ENCODE measurements around the gene ETV5.

Gene ETV5

GRCh38 chr3:186137051-186137685 lies 28.3 kb upstream of the ETV5 start:
- DNase-seq: no peak
- WGBS (ENCODE audit: insufficient coverage): 83% methylated on average over 11 of the region's 15 CpGs
- CTCF ChIA-PET: interaction anchor here (1.4 kb wide), 1 partner anchor 72 kb away, joined by 3 read pairs; no protein-coding TSS in a partner anchor
- Histone ChIP-seq H3K36me3 (ENCODE audit: control insufficient read depth in 4 of 4, insufficient read depth in 4 of 4, low read length in 3 of 4) (no peaks in the 10 kb centered on the region), H3K27ac (ENCODE audit: insufficient read depth in 1 of 2, low read depth in 1 of 2, low read length in 2 of 2, poor library complexity in 1 of 2, severe bottlenecking in 2 of 2) (no peak overlapping the region), H3K4me3 (ENCODE audit: control insufficient read depth in 1 of 7, extremely low read depth in 1 of 7, insufficient read depth in 4 of 7, low read depth in 2 of 7, low read length in 6 of 7) (no peak overlapping the region), H3K9me3 (ENCODE audit: control extremely low read depth in 1 of 5, control insufficient read depth in 4 of 5, insufficient read depth in 2 of 5, low read depth in 1 of 5, low read length in 4 of 5) (no peaks in the 10 kb centered on the region), H3K27me3 (replicated peaks in 2 of 5; ENCODE audit: control insufficient read depth in 4 of 5, insufficient read depth in 5 of 5, low read length in 4 of 5) (no peaks in the 10 kb centered on the region), H3K4me1 (ENCODE audit: control extremely low read depth in 1 of 4, control insufficient read depth in 4 of 4, insufficient read depth in 4 of 4, low read length in 3 of 4) (peaks cover under 1 to 5% (median 2%) of the 10 kb centered on the region in 4 experiments)
- POLR2A ChIA-PET: no interaction called here

- peaks cover 0 to 1% (median 0%) of the 10 kb centered on the region in 5 experiments for H3K27me3 ChIP-seq (replicated peaks in 2 of 5; ENCODE audit: control insufficient read depth in 4 of 5, insufficient read depth in 5 of 5, low read length in 4 of 5)
- CTCF ChIA-PET: interaction anchor here (1.9 kb wide), 1 partner anchor 9 kb away, joined by 6 read pairs; no protein-coding TSS in a partner anchor
- WGBS (ENCODE audit: insufficient coverage): 94% methylated on average over 3 of the region's 5 CpGs
- DNase-seq: no peak
- POLR2A ChIA-PET: no interaction called here
- no peaks in the 10 kb centered on the region for H3K9me3 ChIP-seq (ENCODE audit: control extremely low read depth in 1 of 5, control insufficient read depth in 4 of 5, insufficient read depth in 2 of 5, low read depth in 1 of 5, low read length in 4 of 5)
- H3K4me1 ChIP-seq (ENCODE audit: control extremely low read depth in 1 of 4, control insufficient read depth in 4 of 4, insufficient read depth in 4 of 4, low read length in 3 of 4): no peaks in the 10 kb centered on the region
- no peak overlapping the region for H3K27ac ChIP-seq (ENCODE audit: insufficient read depth in 1 of 2, low read depth in 1 of 2, low read length in 2 of 2, poor library complexity in 1 of 2, severe bottlenecking in 2 of 2)
- H3K36me3 ChIP-seq (ENCODE audit: control insufficient read depth in 4 of 4, insufficient read depth in 4 of 4, low read length in 3 of 4): no peaks in the 10 kb centered on the region
- no peak overlapping the region for H3K4me3 ChIP-seq (ENCODE audit: control insufficient read depth in 1 of 7, extremely low read depth in 1 of 7, insufficient read depth in 4 of 7, low read depth in 2 of 7, low read length in 6 of 7)
These were observed 25.1 kb upstream of the ETV5 start for GRCh38 chr3:186133980-186134379.

- H3K27me3 ChIP-seq (replicated peaks in 2 of 5; ENCODE audit: control insufficient read depth in 4 of 5, insufficient read depth in 5 of 5, low read length in 4 of 5): peaks cover 0 to 1% (median 0%) of the 10 kb centered on the region in 5 experiments
- 83% methylated on average over 2 of the region's 2 CpGs for WGBS (ENCODE audit: insufficient coverage)
- H3K36me3 ChIP-seq (ENCODE audit: control insufficient read depth in 4 of 4, insufficient read depth in 4 of 4, low read length in 3 of 4): no peaks in the 10 kb centered on the region
- no peak overlapping the region for H3K4me3 ChIP-seq (ENCODE audit: control insufficient read depth in 1 of 7, extremely low read depth in 1 of 7, insufficient read depth in 4 of 7, low read depth in 2 of 7, low read length in 6 of 7)
- ChIA-PET POLR2A (no interaction called here), CTCF (no interaction called here)
- DNase-seq: no peak
- H3K9me3 ChIP-seq (ENCODE audit: control extremely low read depth in 1 of 5, control insufficient read depth in 4 of 5, insufficient read depth in 2 of 5, low read depth in 1 of 5, low read length in 4 of 5): no peaks in the 10 kb centered on the region
- no peaks in the 10 kb centered on the region for H3K4me1 ChIP-seq (ENCODE audit: control extremely low read depth in 1 of 4, control insufficient read depth in 4 of 4, insufficient read depth in 4 of 4, low read length in 3 of 4)
- H3K27ac ChIP-seq (ENCODE audit: insufficient read depth in 1 of 2, low read depth in 1 of 2, low read length in 2 of 2, poor library complexity in 1 of 2, severe bottlenecking in 2 of 2): no peak overlapping the region
These were observed 23.6 kb upstream of the ETV5 start for GRCh38 chr3:186132487-186132886.

GRCh38 chr3:186129206-186129605 lies 20.3 kb upstream of the ETV5 start:
- no peak for DNase-seq
- H3K4me1 ChIP-seq (ENCODE audit: control extremely low read depth in 1 of 4, control insufficient read depth in 4 of 4, insufficient read depth in 4 of 4, low read length in 3 of 4): no peaks in the 10 kb centered on the region
- H3K9me3 ChIP-seq (ENCODE audit: control extremely low read depth in 1 of 5, control insufficient read depth in 4 of 5, insufficient read depth in 2 of 5, low read depth in 1 of 5, low read length in 4 of 5): no peaks in the 10 kb centered on the region
- H3K36me3 ChIP-seq (ENCODE audit: control insufficient read depth in 4 of 4, insufficient read depth in 4 of 4, low read length in 3 of 4): no peaks in the 10 kb centered on the region
- H3K27me3 ChIP-seq (replicated peaks in 2 of 5; ENCODE audit: control insufficient read depth in 4 of 5, insufficient read depth in 5 of 5, low read length in 4 of 5): peaks cover 0 to 1% (median 0%) of the 10 kb centered on the region in 5 experiments
- H3K27ac ChIP-seq (ENCODE audit: insufficient read depth in 1 of 2, low read depth in 1 of 2, low read length in 2 of 2, poor library complexity in 1 of 2, severe bottlenecking in 2 of 2): no peak overlapping the region
- H3K4me3 ChIP-seq (ENCODE audit: control insufficient read depth in 1 of 7, extremely low read depth in 1 of 7, insufficient read depth in 4 of 7, low read depth in 2 of 7, low read length in 6 of 7): no peak overlapping the region
- POLR2A ChIA-PET: no interaction called here
- CTCF ChIA-PET: no interaction called here
- 100% methylated on average over 3 of the region's 4 CpGs for WGBS (ENCODE audit: insufficient coverage)

- CTCF ChIA-PET: interaction anchor here (1.5 kb wide), 1 partner anchor 132 kb away, joined by 3 read pairs; no protein-coding TSS in a partner anchor
- H3K4me3 ChIP-seq (ENCODE audit: control insufficient read depth in 1 of 7, extremely low read depth in 1 of 7, insufficient read depth in 4 of 7, low read depth in 2 of 7, low read length in 6 of 7): no peak overlapping the region
- POLR2A ChIA-PET: no interaction called here
- no peak for DNase-seq
- H3K4me1 ChIP-seq (ENCODE audit: control extremely low read depth in 1 of 4, control insufficient read depth in 4 of 4, insufficient read depth in 4 of 4, low read length in 3 of 4): no peaks in the 10 kb centered on the region
- H3K9me3 ChIP-seq (ENCODE audit: control extremely low read depth in 1 of 5, control insufficient read depth in 4 of 5, insufficient read depth in 2 of 5, low read depth in 1 of 5, low read length in 4 of 5): no peaks in the 10 kb centered on the region
- H3K27me3 ChIP-seq (replicated peaks in 2 of 5; ENCODE audit: control insufficient read depth in 4 of 5, insufficient read depth in 5 of 5, low read length in 4 of 5): peaks cover 0 to 1% (median 0%) of the 10 kb centered on the region in 5 experiments
- H3K27ac ChIP-seq (ENCODE audit: insufficient read depth in 1 of 2, low read depth in 1 of 2, low read length in 2 of 2, poor library complexity in 1 of 2, severe bottlenecking in 2 of 2): no peak overlapping the region
- no peaks in the 10 kb centered on the region for H3K36me3 ChIP-seq (ENCODE audit: control insufficient read depth in 4 of 4, insufficient read depth in 4 of 4, low read length in 3 of 4)
- 86% methylated on average over 6 of the region's 8 CpGs for WGBS (ENCODE audit: insufficient coverage)
These were observed 19.3 kb upstream of the ETV5 start for GRCh38 chr3:186128158-186128557.

- Histone ChIP-seq H3K4me1 (ENCODE audit: control extremely low read depth in 1 of 4, control insufficient read depth in 4 of 4, insufficient read depth in 4 of 4, low read length in 3 of 4) (no peaks in the 10 kb centered on the region), H3K27me3 (replicated peaks in 2 of 5; ENCODE audit: control insufficient read depth in 4 of 5, insufficient read depth in 5 of 5, low read length in 4 of 5) (peaks cover 0 to 1% (median 0%) of the 10 kb centered on the region in 5 experiments), H3K27ac (ENCODE audit: insufficient read depth in 1 of 2, low read depth in 1 of 2, low read length in 2 of 2, poor library complexity in 1 of 2, severe bottlenecking in 2 of 2) (no peak overlapping the region), H3K9me3 (ENCODE audit: control extremely low read depth in 1 of 5, control insufficient read depth in 4 of 5, insufficient read depth in 2 of 5, low read depth in 1 of 5, low read length in 4 of 5) (no peaks in the 10 kb centered on the region), H3K36me3 (ENCODE audit: control insufficient read depth in 4 of 4, insufficient read depth in 4 of 4, low read length in 3 of 4) (no peaks in the 10 kb centered on the region), H3K4me3 (ENCODE audit: control insufficient read depth in 1 of 7, extremely low read depth in 1 of 7, insufficient read depth in 4 of 7, low read depth in 2 of 7, low read length in 6 of 7) (no peak overlapping the region)
- ChIA-PET POLR2A (no interaction called here), CTCF (interaction anchor here (1.0 to 1.5 kb wide), 2 partner anchors 132 to 169 kb away, joined by 3 read pairs; no protein-coding TSS in a partner anchor)
- no peak for DNase-seq
- WGBS (ENCODE audit: insufficient coverage): 80% methylated on average over 7 of the region's 7 CpGs
These were observed 18.6 kb upstream of the ETV5 start for GRCh38 chr3:186127463-186127862.

GRCh38 chr3:186125118-186125517 lies 16.2 kb upstream of the ETV5 start:
- DNase-seq: no peak
- Histone ChIP-seq H3K4me1 (ENCODE audit: control extremely low read depth in 1 of 4, control insufficient read depth in 4 of 4, insufficient read depth in 4 of 4, low read length in 3 of 4) (no peaks in the 10 kb centered on the region), H3K4me3 (ENCODE audit: control insufficient read depth in 1 of 7, extremely low read depth in 1 of 7, insufficient read depth in 4 of 7, low read depth in 2 of 7, low read length in 6 of 7) (no peak overlapping the region), H3K36me3 (ENCODE audit: control insufficient read depth in 4 of 4, insufficient read depth in 4 of 4, low read length in 3 of 4) (no peaks in the 10 kb centered on the region), H3K27ac (ENCODE audit: insufficient read depth in 1 of 2, low read depth in 1 of 2, low read length in 2 of 2, poor library complexity in 1 of 2, severe bottlenecking in 2 of 2) (no peak overlapping the region), H3K9me3 (ENCODE audit: control extremely low read depth in 1 of 5, control insufficient read depth in 4 of 5, insufficient read depth in 2 of 5, low read depth in 1 of 5, low read length in 4 of 5) (no peaks in the 10 kb centered on the region), H3K27me3 (replicated peaks in 2 of 5; ENCODE audit: control insufficient read depth in 4 of 5, insufficient read depth in 5 of 5, low read length in 4 of 5) (no peaks in the 10 kb centered on the region)
- no CpG with 5 or more reads among the region's 2 CpGs for WGBS (ENCODE audit: insufficient coverage)
- ChIA-PET CTCF (no interaction called here), POLR2A (no interaction called here)
